Measurements from ENCODE around the gene SETBP1.

DNA sequence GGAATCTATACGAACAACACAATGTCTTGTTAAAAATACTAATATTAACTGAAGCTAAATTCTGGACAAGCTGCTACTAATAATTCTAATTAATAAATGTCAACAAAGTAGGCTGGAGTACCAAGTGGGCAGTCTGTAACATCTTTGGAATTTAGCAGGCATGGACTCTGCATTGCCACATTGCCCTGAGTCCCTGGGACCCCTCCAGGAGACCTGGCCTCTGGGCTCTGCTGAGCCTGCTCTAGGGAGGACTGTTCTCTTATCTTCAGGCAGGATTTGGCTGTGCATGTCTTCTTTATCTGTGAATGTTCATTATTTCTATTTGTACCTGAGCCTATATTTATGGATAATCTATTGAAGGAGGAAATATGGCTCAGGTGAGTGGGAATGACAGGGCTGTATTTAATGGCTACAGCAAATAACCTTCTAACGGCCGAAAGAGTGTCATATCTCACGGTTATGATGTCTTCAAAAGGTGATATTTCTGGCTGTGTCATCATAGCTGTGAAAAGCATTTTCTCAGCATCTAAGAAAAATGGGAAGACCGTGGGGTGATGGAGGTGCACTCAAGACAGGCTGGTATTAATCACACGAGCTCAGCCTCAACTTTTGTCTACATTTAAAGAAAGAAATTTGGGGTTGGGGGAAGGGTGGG, 28.6 kb upstream of the SETBP1 start:
- TF ChIP-seq, protein P1, sequence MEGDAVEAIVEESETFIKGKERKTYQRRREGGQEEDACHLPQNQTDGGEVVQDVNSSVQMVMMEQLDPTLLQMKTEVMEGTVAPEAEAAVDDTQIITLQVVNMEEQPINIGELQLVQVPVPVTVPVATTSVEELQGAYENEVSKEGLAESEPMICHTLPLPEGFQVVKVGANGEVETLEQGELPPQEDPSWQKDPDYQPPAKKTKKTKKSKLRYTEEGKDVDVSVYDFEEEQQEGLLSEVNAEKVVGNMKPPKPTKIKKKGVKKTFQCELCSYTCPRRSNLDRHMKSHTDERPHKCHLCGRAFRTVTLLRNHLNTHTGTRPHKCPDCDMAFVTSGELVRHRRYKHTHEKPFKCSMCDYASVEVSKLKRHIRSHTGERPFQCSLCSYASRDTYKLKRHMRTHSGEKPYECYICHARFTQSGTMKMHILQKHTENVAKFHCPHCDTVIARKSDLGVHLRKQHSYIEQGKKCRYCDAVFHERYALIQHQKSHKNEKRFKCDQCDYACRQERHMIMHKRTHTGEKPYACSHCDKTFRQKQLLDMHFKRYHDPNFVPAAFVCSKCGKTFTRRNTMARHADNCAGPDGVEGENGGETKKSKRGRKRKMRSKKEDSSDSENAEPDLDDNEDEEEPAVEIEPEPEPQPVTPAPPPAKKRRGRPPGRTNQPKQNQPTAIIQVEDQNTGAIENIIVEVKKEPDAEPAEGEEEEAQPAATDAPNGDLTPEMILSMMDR (IDR thresholded peaks at IDR 0.05) = no peak
- no peak for TF ChIP-seq POLR2A (IDR thresholded peaks at IDR 0.05)

Data from lower leg skin (tissue), 3 donors.